Activated T-cell treated with anti-CD3 and anti-CD28 coated beads, Interleukin-2, amount 50 U/mL, for 1 hour (primary cell): ENCODE results near the gene ISG15.
"Not testable (repeated sequence)": the region's sequence is repeated elsewhere in the genome, so short reads cannot be mapped to it uniquely, and the experiment has no call there.

Source experiments
- DNase-seq: peaks from one replicate; pipeline ENCODE4 v3.0.0-alpha.2; 2020

Gene ISG15

DNA sequence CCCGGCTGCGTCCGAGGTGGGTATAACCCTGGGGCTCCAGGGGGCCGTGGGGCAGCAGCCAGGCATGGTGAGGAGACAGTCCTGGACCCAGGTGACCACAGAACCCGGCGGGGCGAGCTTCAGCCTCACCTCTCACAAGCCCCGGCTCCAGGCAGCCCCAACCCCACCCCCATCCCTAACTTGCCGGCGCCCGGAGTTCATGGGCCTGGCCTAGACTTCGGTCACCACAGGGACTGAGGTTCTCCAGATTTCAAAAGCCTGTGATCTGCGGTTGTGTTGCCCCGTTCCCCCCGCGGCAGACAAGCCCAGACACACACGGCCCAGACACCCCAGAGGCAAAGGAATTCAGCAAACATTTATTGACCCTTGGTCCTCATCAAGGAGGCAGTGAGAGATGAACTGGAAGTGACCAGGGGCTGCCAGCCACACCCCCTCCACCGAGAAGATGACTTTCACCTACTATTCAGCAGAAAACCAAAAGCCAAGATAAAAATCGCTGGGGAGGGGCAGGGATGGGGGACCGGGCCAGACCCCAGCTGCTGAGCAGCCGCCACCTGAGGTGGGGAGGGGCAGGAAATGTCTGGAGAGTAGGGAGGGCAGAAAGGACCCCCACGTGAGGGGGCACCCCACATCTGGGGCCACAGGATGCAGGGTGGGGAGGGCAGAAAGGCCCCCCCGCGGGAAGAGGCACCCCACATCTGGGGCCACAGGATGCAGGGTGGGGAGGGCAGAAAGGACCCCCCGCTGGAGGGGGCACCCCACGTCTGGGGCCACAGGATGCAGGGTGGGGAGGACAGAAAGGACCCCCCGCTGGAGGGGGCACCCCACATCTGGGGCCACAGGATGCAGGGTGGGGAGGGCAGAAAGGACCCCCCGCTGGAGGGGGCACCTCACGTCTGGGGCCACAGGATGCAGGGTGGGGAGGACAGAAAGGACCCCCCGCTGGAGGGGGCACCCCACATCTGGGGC is 17.3 kb upstream of the ISG15 start:
- DNase-seq, result no peak

GRCh38 chr1:996851-997712 is 16.2 kb upstream of the ISG15 start:
- DNase-seq, result no peak

GRCh38 chr1:997713-997992 is 15.6 kb upstream of the ISG15 start:
- no peak for DNase-seq

GRCh38 chr1:997993-998744 is 15.1 kb upstream of the ISG15 start:
- DNase-seq, result no peak

GRCh38 chr1:998745-998994 is 14.6 kb upstream of the ISG15 start:
- DNase-seq, result no peak

GRCh38 chr1:998995-999724 is 14.1 kb upstream of the ISG15 start:
- DNase-seq, result peak; percentile 62

DNA sequence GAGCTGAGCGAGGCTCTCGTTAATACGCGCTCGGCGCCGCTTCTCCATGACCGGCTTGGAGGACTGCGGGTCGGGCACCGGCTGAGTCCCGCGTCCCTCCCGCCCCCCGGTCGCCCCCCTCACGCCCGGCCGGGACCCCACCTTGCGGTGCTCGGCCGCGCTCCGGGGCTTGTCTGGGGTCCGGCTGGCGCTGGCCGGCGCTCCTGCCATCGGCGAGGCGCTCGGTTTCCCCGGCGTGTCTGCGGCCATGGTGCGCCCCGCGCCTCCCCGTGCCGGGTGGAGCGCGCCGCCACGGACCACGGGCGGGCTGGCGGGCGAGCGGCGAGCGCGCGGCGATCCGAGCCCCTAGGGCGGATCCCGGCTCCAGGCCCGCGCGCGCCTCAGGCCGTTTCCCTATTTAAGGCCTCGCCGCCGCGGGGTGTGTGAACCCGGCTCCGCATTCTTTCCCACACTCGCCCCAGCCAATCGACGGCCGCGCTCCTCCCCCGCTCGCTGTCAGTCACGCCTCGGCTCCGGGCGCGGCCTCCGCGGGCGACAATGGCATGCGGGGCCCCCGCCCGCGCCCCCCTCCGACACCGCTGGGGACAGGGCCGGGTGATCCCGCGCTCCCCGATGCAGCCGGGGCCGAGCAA is 13.5 kb upstream of the ISG15 start, which contains the start of gene HES4:
TSS of gene HES4 (minus strand) at position 373 of the 632 bp plus-strand sequence. CDS start at position 249, 124 bp downstream.
- peak; percentile 76 for DNase-seq

- DNase-seq, result peak; percentile 88
Measured at GRCh38 chr1:1000357-1001056, 12.8 kb upstream of the ISG15 start.

DNA sequence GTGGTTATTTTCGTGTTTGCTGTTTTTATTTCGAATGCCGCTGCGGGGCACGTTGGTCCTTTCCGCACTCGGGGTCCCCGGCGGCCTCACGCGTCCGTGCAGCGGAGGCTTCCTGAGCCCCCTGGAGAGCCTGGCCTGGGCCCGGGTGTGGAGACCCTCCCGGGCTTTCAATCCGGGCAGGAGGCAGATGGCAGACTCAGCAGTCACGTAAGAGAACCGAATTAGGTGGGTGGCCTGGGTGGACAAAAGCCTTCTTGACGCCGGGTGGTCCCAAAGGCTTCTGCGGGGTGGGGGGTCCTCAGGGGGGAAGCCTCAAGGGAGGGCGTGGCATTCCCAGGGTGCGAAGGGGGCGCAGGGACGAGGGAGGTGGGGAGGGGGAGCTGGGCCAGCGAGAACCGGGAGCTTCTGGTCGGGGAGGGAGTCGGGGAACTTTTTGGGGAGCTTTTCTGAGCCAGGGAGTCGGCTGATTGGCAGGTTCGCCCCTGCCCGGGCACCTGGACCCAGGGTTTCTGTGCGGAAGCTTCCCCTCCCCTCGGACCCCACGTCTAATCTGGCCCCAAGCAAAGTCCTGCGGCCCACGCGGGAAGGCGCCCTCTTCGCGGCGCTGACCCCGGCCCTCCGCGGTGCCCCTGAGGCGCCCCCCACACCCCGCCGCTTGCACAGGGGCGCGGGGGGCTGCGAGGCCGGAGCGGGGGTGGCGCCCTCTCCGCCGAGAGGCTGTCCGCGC is 12.1 kb upstream of the ISG15 start:
- DNase-seq, result peak; percentile 38

GRCh38 chr1:1003618-1004419 is 9.5 kb upstream of the ISG15 start:
- no peak for DNase-seq

DNA sequence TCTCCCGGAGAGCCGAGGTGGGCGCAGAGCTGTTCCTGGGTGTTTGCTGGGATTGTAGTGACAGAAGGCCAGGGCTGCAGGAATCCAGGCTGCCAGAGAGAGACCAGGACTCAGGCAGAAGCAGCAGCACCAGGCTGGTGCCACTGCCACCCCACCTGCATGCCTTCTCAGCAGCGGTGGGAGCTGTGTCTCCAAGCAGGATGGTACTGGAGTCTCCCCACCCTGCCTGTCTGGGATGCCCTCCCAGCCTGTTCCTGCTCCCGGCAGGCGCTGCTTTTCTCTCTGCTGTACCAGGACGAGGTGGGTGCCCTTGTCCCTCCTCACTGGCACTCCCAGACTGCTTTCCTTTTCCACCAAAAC is 8.9 kb upstream of the ISG15 start:
- DNase-seq, result no peak

- no peak for DNase-seq
Measured at GRCh38 chr1:1004780-1005697, 8.3 kb upstream of the ISG15 start.

DNA sequence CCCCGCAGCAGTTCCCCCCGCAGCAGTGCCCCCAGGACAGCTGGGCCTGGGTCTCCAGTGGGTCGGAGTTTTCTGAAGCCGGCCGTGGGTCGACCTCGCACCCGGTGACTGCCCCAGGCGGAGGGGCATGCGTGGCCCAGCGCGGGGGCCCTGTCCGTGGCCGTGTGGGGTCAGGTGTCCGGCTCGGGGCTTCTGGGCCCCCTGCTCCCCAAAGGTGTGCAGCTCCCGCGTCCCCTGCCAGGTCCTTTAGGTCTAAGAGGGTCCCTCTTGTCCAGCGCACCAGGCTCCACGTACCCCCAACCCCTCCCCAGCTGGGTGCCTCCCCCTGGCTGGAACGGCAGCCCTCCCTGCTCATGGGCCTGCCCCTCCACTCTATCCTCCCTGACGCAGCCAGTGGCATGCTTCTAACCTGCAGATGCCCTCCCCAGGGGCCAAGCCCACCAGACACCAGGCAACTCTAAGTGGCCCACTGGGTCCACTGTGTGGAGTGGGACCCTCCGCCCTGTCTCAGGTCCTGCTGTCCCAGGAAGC is 7.5 kb upstream of the ISG15 start:
- no peak for DNase-seq

DNA sequence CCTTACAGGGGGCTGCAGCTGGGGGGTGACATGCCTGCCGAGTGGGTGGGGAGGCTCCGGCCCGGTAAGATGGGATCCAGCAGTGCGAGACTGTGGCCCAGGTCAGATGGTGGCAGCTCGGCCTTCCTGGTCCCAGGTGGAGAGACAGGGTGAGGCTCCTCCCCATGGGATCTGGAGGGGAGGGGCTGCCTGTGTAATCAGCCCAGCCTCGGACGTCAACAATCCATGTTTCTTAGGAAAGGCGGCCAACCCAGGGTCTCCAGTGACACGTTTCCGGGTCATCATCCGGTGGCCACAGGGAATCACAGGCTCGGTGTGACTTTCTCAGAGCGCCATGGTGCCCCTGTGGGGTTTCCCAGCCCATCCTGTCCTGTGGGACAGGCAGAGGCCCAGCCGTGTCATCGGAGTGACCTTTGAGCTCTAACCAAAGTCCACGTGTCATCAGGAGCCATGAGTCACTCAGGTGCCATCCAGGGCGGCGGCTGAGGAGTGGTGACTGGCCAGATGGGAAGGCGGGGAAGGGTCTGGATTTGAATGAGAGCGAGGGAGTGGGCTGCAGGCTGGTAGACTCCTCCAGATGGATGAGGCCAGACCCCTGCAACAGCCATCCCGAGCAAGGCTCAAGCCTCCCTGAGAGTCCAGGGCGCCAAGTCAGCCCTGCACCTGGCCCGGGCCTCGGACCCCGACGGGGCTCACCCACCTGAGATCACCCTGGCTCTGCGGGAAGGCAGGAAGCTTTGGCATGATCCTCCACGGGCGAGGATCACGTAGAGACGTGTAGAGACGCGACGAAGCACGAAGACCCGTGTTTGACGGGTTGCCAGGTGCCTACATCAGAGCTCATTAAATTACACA is 6.8 kb upstream of the ISG15 start:
- no peak for DNase-seq

DNA sequence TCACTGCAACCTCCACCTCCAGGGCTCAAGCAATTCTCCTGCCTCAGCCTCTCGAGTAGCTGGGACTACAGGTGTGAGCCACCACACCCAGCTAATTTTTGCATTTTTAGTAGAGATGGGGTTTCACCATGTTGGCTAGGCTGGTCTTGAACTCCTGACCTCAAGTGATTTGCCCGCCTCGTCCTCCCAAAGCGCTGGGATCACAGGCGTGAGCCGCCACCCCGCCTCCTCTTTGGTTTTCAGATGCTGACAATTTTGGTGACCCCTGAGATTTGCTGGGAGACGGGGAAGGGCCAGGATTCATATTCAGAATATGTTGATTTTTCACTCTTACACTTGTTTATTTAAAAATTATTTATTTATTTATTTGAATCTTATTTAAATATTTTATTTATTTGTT is 3.2 kb upstream of the ISG15 start:
- DNase-seq, result not testable (repeated sequence)

DNA sequence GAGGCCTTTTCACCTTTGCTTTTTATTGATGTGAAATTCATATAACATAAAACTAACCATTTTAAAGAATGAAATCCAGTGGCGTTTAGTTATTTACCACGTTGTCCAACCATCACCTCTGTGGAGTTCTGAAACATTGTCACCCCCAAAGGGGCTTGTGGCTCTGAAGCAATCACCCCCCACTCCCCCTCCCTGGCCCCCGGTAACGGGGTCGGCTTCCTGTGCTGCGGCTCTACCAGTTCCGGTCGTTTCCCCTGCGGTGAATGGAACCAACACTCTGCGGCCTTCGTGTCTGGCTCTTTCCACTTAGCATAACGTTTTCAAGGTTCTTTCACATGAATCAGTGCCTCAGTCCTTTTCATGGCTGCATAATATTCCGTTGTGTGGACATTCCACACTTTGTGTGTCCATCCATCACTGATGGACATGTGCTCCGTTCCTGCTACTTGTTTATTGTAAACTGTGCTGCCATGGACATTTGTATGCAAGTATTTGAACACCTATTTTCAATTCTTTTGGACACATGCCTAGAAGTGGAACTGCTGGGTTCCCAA is 1.8 kb upstream of the ISG15 start:
- no peak for DNase-seq

GRCh38 chr1:1012736-1013104 is 577 bp upstream of the ISG15 start:
- DNase-seq, result not testable (repeated sequence)
